ENCODE data around the gene KCNJ12.
"Not testable (repeated sequence)": the region's sequence is repeated elsewhere in the genome, so short reads cannot be mapped to it uniquely, and the experiment has no call there.

Gene KCNJ12

DNA sequence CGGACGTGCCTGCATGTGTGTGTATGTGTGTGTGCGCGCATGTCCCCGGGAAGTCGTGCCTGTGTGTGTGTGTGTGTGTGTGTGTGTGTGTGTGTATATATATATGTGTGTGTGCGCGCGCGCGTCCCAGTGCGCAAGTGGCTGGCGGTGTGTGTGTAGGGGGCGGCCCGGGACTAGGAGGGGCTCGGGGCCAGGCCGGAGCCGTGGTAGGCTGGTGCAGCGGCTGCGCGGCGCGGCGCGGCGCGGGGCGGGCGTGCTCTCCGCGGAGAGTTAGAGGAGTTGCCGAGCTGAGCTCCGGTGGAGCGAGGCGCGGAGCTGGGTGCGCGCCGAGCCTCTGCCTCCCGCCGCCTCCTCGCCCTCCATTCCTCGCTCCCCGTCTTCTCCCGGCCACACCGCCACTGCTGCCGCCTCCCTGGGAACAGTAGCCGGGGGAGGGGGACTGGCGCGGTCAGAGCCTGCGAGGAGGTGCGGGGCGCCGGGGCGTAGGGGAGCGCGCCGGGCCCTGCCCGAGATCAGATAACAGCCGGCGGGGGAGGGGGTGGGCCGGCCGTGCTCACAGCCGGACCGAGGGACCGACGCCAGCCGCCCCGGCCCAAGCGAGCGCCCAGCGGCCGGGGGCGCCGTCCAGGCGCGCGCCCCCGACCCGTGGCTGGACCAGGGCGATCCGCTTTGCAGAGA, at the start of gene KCNJ12:
Gene KCNJ12 (plus strand): TSS at position 277 of the 678 bp plus-strand sequence. CDS start 38,986 bp downstream, outside the sequence.
- Histone ChIP-seq H3K4me3 (ENCODE audit: low read depth in 1 of 2, low read length in 2 of 2) (peak within 1 kb of the TSS; percentile 49 to 61), H3K27ac (ENCODE audit: low read depth, low read length) (no peak within 1 kb of the TSS), H3K9me3 (ENCODE audit: low read length) (no peaks in the 10 kb centered on the region), H3K36me3 (ENCODE audit: insufficient read depth, low read length) (no peaks in the 10 kb centered on the region), H3K27me3 (ENCODE audit: control insufficient read depth in 1 of 2, insufficient read depth in 2 of 2, low read length in 2 of 2) (peaks cover 0 to 37% of the 10 kb centered on the region in 2 donors), H3K9ac (ENCODE audit: low read length) (no peak within 1 kb of the TSS), H3K4me1 (ENCODE audit: insufficient read depth, low read length) (peaks cover 7% of the 10 kb centered on the region)

DNA sequence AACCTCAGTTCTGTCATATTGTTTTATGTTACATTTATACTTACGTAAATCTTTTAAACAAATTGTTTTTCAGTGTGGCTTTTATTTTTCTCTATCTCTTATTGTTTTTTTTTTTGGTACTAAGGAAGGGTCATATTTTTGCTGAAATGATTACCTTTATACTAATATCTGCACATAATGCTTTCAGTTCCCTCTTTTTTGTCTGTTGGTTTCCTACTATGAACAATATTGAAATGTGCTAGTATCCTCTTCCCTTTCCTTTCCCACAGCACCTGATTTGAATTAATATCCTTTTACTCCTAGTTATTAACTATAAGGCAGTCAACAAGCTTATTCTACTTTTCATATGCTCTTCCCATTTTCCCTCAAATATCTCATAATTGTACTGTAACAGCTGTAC, 48.2 kb upstream of the KCNJ12 start:
- H3K27ac ChIP-seq (ENCODE audit: low read depth, low read length); H3K27me3 ChIP-seq (ENCODE audit: control insufficient read depth in 1 of 2, insufficient read depth in 2 of 2, low read length in 2 of 2); H3K4me1 ChIP-seq (ENCODE audit: insufficient read depth, low read length); H3K36me3 ChIP-seq (ENCODE audit: insufficient read depth, low read length); H3K4me3 ChIP-seq (ENCODE audit: low read depth in 1 of 2, low read length in 2 of 2); H3K9me3 ChIP-seq (ENCODE audit: low read length); H3K9ac ChIP-seq (ENCODE audit: low read length): not testable (repeated sequence)

DNA sequence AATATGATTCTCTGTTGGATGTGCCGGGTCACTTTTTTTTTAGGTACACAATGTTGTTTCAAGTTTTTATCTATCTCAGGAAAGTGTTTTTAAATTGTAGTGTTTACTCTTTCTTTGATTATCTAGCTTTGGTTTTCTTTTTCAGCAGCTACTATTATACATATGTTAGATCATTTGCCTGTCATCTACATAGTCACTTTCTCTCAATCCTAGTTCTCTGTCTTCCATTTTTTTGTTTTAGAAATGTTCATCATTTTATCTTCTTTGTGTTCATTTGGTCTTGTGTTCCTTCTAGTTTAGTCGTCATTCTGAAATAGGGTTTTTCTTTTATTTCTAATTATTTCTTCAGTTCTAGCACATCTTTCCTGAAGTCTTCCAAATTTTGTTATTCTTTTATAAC, 47.4 kb upstream of the KCNJ12 start:
- not testable (repeated sequence) for H3K27me3 ChIP-seq (ENCODE audit: control insufficient read depth in 1 of 2, insufficient read depth in 2 of 2, low read length in 2 of 2); H3K4me1 ChIP-seq (ENCODE audit: insufficient read depth, low read length); H3K27ac ChIP-seq (ENCODE audit: low read depth, low read length); H3K36me3 ChIP-seq (ENCODE audit: insufficient read depth, low read length); H3K9me3 ChIP-seq (ENCODE audit: low read length); H3K9ac ChIP-seq (ENCODE audit: low read length); H3K4me3 ChIP-seq (ENCODE audit: low read depth in 1 of 2, low read length in 2 of 2)

DNA sequence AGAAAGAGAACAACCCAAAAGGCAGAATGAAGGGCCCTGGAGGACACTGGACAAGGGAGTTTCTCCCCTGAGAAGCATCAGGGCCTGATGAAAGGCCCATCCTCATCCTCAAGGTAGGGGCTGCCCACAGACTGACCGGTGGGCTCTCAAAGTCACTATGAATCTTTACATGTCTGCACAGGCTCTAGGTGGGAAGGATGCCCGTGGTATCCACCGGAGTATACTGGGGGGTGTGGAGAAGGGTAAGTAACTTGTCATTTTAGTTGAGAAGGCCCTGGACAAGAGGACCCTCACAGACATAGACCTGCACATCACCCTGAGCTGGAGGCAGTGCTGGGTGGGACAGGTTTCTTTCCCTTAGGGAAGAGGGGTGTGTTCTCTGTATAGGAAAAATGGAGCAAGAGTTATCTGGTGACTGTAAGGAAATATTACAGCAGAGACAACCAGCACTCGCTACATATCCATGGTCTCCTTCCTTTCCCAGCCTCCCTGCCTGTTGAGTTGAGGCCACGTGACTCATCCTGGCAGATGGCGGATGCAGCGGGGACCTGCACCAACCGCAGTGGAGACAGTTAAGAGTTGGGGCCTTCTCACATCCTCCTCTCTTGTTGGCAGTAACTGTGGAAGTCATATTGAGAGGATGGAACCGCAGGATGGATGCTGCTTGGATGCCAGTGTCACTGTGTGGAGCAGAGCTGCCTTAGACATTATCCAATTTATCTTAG, 45.6 kb upstream of the KCNJ12 start:
- no peaks in the 10 kb centered on the region for H3K27me3 ChIP-seq (ENCODE audit: control insufficient read depth in 1 of 2, insufficient read depth in 2 of 2, low read length in 2 of 2)
- no peaks in the 10 kb centered on the region for H3K4me1 ChIP-seq (ENCODE audit: insufficient read depth, low read length)
- no peak overlapping the region for H3K9ac ChIP-seq (ENCODE audit: low read length)
- H3K27ac ChIP-seq (ENCODE audit: low read depth, low read length) = no peak overlapping the region
- H3K9me3 ChIP-seq (ENCODE audit: low read length) = no peaks in the 10 kb centered on the region
- H3K36me3 ChIP-seq (ENCODE audit: insufficient read depth, low read length) = no peaks in the 10 kb centered on the region
- H3K4me3 ChIP-seq (ENCODE audit: low read depth in 1 of 2, low read length in 2 of 2) = no peak overlapping the region

DNA sequence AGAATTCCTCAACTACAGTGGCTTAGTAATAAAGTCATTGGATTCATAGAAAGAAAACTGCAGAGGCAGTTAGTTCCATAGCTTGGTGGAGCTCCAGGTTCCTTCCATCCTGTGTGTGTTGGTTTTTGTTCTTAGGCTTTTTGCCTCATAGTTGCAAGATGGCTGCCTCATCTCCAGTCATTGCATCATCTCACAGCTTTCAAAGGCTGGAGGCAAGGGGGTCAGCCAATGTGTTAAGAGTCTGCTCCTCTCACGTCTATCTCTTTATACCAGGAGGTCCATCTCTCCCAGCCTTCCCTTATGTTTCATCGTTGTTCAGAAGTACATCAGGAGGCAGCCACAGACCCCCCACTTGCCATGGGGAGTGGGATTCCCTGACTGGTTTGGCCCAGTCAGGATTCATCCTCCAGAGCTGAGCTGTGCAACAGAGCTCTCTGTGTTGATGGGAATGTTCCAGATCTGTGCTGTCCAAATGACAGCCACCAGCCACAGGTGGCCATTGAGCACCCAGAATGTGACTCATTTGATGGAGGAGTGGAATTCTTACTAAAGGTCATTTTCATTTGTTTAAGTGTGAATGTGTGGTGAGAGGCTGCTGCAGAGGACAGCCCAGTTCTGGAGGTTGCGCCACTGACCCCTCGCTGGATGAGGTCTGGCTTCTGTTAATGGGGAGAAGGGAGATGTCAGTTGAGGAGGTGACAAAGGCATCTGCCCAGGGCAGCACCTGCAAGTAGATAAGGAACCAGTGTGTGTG, 39.4 kb upstream of the KCNJ12 start:
- not testable (repeated sequence) for H3K9me3 ChIP-seq (ENCODE audit: low read length); H3K36me3 ChIP-seq (ENCODE audit: insufficient read depth, low read length); H3K4me3 ChIP-seq (ENCODE audit: low read depth in 1 of 2, low read length in 2 of 2); H3K9ac ChIP-seq (ENCODE audit: low read length); H3K27me3 ChIP-seq (ENCODE audit: control insufficient read depth in 1 of 2, insufficient read depth in 2 of 2, low read length in 2 of 2); H3K4me1 ChIP-seq (ENCODE audit: insufficient read depth, low read length); H3K27ac ChIP-seq (ENCODE audit: low read depth, low read length)

DNA sequence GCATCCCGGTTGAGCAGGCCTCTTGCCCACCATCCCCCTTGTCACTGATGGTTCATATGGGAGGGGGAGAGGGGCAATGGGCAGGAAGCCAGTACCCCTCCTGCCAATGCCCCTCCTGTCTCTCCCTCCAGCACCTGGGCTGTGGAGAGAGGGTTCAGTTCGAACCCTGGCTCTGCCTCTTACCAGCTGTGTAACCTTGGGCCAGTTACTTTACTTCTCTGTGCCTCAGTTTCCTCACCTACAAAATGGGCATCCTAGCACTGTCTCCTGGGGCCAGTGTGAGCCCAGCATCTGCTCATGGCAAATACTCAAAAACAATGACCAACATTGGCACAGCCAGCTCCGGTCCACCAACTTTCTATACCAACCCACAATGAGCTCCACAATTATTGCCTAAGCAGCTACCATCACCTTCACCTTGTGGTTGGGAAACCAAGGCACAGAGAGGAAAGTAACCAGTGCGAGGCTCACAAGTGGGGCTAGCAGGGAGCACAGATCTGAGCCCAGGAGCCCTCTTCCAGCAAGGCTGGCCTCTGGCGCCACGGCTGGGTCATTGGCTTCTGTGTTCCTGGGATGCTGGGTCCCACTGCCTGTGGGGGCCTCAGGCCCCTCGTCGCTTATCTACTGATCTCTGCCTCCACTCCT, 38.1 kb upstream of the KCNJ12 start:
- not testable (repeated sequence) for H3K9ac ChIP-seq (ENCODE audit: low read length); H3K27me3 ChIP-seq (ENCODE audit: control insufficient read depth in 1 of 2, insufficient read depth in 2 of 2, low read length in 2 of 2); H3K9me3 ChIP-seq (ENCODE audit: low read length); H3K4me3 ChIP-seq (ENCODE audit: low read depth in 1 of 2, low read length in 2 of 2); H3K36me3 ChIP-seq (ENCODE audit: insufficient read depth, low read length); H3K27ac ChIP-seq (ENCODE audit: low read depth, low read length); H3K4me1 ChIP-seq (ENCODE audit: insufficient read depth, low read length)

DNA sequence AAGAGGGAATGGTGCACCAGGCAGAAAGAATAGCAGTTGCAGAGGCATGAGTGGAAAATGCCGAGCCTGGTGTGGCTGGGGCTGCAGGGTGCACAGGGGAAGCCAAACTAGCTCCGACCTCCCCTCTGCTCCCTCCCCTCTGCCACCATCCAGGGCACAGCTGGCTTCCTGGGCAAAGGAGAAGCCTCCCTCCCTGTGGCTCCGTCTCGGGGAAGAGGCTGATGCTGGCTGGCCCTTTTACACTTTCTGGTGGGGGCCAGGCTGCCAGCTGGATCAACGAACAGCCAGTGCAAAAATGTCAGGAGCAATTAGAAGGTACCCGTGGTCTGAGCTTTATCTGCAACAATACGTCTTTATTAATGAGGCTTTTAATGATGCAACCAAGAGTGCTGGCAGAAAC, 37.1 kb upstream of the KCNJ12 start:
- no peaks in the 10 kb centered on the region for H3K4me1 ChIP-seq (ENCODE audit: insufficient read depth, low read length)
- no peak overlapping the region for H3K4me3 ChIP-seq (ENCODE audit: low read depth in 1 of 2, low read length in 2 of 2)
- H3K9me3 ChIP-seq (ENCODE audit: low read length) = no peaks in the 10 kb centered on the region
- H3K36me3 ChIP-seq (ENCODE audit: insufficient read depth, low read length) = no peaks in the 10 kb centered on the region
- no peaks in the 10 kb centered on the region for H3K27me3 ChIP-seq (ENCODE audit: control insufficient read depth in 1 of 2, insufficient read depth in 2 of 2, low read length in 2 of 2)
- H3K9ac ChIP-seq (ENCODE audit: low read length) = no peak overlapping the region
- no peak overlapping the region for H3K27ac ChIP-seq (ENCODE audit: low read depth, low read length)

DNA sequence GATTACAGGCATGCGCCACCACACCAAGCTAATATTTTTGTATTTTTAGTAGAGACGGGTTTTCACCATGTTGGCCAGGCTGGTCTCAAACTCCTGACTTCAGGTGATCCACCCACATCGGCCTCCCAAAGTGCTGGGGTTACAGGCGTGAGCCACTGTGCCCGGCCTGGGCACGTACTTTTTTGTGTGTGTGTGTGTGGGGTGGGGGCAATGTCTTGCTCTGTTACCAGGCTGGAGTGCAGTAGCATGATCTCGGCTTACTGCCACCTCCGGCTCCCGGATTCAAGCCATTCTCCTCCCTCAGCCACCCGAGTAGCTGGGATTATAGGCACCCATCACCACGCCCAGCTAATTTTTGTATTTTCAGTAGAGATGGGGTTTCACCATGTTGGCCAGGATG, 36.6 kb upstream of the KCNJ12 start:
- H3K9ac ChIP-seq (ENCODE audit: low read length); H3K27ac ChIP-seq (ENCODE audit: low read depth, low read length); H3K4me3 ChIP-seq (ENCODE audit: low read depth in 1 of 2, low read length in 2 of 2); H3K36me3 ChIP-seq (ENCODE audit: insufficient read depth, low read length); H3K9me3 ChIP-seq (ENCODE audit: low read length); H3K27me3 ChIP-seq (ENCODE audit: control insufficient read depth in 1 of 2, insufficient read depth in 2 of 2, low read length in 2 of 2); H3K4me1 ChIP-seq (ENCODE audit: insufficient read depth, low read length): not testable (repeated sequence)

DNA sequence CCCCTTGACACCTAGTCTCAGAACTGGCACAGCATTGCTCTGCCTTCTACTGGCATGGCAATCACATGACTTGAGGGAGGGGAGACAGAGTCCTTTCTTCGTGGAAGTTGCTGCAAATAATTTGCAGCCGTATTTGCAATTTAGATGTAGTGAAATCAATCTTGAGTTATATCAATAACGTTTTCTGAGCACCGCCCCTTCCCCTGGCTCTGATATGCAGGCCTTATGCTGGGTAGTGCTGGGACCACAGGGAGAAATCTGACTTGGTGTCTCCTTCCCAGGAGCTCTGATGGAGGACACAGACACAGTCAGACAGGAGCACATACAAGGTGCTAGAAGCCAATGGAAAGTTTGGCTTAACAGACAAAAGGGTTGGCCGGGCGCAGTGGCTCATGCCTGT, 35.8 kb upstream of the KCNJ12 start:
- not testable (repeated sequence) for H3K9ac ChIP-seq (ENCODE audit: low read length); H3K9me3 ChIP-seq (ENCODE audit: low read length); H3K27ac ChIP-seq (ENCODE audit: low read depth, low read length); H3K27me3 ChIP-seq (ENCODE audit: control insufficient read depth in 1 of 2, insufficient read depth in 2 of 2, low read length in 2 of 2); H3K4me1 ChIP-seq (ENCODE audit: insufficient read depth, low read length); H3K4me3 ChIP-seq (ENCODE audit: low read depth in 1 of 2, low read length in 2 of 2); H3K36me3 ChIP-seq (ENCODE audit: insufficient read depth, low read length)

DNA sequence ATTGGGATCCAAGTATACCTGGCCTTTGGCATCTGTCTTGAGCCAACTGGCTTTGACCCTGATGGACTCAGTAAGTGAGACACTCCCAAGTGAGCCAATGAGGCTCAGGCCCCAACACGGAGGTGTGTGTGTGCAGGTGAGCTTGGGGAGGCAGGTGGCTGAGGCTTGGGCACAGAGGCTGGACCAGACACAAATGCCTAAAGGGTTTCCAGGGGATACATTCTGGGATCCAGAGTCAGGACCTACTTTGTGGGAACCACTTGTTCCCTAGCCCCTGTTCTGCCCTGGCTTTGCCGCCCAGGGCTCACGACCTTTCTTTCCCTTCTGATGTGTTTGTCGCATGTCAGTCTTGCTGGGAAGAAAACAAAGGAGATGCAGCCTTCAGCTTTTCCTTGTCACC, 34.9 kb upstream of the KCNJ12 start:
- not testable (repeated sequence) for H3K27ac ChIP-seq (ENCODE audit: low read depth, low read length); H3K36me3 ChIP-seq (ENCODE audit: insufficient read depth, low read length); H3K27me3 ChIP-seq (ENCODE audit: control insufficient read depth in 1 of 2, insufficient read depth in 2 of 2, low read length in 2 of 2); H3K4me3 ChIP-seq (ENCODE audit: low read depth in 1 of 2, low read length in 2 of 2); H3K4me1 ChIP-seq (ENCODE audit: insufficient read depth, low read length); H3K9me3 ChIP-seq (ENCODE audit: low read length); H3K9ac ChIP-seq (ENCODE audit: low read length)

DNA sequence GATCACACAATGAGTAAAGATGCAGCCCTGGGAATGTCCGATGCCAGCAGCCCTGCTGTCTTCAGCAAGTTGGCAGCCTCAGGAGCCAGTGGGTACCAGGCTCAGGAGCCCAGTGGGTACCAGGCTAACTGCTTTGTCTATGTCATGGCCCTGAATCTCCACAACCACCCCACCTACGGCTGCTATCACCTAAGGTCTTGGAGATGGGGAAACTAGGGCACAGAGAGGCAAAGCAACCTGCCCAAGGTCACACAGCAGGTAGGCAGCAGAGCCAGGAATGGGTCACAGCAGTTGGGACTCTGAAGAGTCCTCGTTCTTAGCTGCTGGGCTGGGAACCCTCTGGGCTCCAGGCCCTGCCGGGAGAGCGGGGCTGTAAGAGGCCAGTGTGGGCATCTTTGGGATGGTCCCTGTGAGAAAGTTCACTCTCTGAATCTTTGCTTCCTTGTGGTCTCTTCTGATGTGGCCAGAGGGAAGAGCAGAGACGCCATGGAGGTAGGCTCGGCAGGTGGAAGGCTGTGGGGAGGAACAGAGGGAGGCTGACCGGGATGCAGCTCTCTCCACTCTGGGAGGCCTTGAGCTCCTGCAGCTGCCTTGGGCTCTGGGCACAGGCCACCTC, 34.1 kb upstream of the KCNJ12 start:
- not testable (repeated sequence) for H3K4me3 ChIP-seq (ENCODE audit: low read depth in 1 of 2, low read length in 2 of 2); H3K27me3 ChIP-seq (ENCODE audit: control insufficient read depth in 1 of 2, insufficient read depth in 2 of 2, low read length in 2 of 2); H3K4me1 ChIP-seq (ENCODE audit: insufficient read depth, low read length); H3K9ac ChIP-seq (ENCODE audit: low read length); H3K9me3 ChIP-seq (ENCODE audit: low read length); H3K27ac ChIP-seq (ENCODE audit: low read depth, low read length); H3K36me3 ChIP-seq (ENCODE audit: insufficient read depth, low read length)
